GM12891 (cell line): ENCODE results near the gene COX6A2.

ENCODE experiments used
- POLR2A ChIP-seq: IDR thresholded peaks from 2 replicates; pipeline ENCODE4 v1.6.1; 2011; ENCODE audit warnings: low read depth, low read length, control low read depth
- POU2F2 ChIP-seq: IDR thresholded peaks from 2 replicates; pipeline ENCODE4 v1.6.1; 2011; ENCODE audit warnings: low read depth, mild to moderate bottlenecking, control low read depth, low read length, moderate library complexity
- TAF1 ChIP-seq: IDR thresholded peaks from 2 replicates; pipeline ENCODE4 v1.6.1; 2011; ENCODE audit warnings: low read depth, low read length, control low read depth

DNA sequence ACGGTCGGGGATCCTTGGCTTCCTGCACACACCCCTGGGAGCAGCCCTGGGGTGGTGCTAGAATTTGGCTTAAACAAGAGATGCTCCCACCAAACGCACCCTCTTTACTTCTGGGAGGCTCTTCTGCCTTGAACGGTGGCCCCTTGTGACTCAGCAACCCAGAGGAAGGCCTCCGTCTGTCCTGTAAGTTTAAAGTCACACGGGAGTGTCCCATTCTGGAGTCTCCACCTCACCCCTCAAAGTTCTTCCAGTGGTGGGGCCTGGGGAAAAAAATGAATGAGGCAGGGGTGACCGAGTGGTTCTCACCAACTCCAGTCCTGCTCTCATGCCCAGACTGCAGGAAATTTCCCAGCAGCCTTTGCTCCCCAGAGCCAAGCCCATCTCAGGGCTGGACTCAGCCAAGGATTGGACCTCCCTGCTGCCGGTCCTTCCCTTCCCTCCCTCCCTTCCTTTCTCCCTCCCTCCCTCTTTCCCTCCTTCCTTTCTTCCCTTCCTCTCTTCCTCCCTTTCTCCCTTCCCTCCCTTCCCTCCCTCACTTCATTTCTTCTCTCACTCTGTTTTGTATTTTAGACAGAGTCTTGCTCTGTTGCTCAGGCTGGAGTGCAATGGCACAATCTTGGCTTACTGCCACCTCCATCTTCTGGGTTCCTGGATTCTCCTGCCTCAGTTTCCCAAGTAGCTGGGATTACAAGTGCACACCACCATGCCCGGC is 23.7 kb downstream of the COX6A2 start:
- TF ChIP-seq POU2F2 (no peak), POLR2A (no peak), TAF1 (no peak)
